Cerebellar cortex (tissue), 1 donor: ENCODE results near the gene DIPK1B.

ENCODE experiments used
- DNase-seq: peaks from one replicate; pipeline ENCODE4 v3.0.0-alpha.2; 2015; ENCODE audit warnings: low spot score

DIPK1B gene

DNA sequence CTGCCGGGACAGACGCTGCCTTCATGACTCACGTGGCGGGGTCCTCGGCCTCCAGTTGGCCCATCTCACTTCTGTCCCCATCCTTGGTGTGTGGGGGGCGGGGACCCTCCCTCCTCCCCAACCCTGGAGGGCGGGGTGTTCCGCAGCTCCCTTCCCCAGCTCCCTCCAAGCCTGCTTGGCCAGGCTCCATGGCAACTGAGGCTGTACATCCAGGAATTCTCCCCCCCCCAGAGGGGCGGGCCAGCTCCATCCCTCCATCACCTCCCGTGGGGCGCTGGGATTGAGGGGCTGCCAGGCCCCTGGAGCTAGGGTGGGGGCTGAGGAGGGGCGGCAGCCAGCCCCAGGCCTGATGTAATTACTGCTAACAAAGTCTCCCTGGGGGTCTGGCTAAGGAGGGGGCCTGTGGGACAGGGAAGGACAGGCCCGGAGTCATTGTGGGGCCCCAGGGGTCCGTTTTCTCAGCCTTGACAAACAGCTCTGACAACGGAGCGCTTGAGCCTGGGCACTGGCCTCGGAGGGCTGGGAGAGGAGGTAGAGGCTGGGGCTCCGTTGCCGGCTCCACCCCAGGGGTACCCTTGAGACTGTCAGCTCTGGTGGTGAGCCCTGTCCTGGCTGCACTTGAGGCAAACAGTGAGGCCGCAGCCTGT, 8.0 kb downstream of the DIPK1B start:
- peak; percentile 71 for DNase-seq

DNA sequence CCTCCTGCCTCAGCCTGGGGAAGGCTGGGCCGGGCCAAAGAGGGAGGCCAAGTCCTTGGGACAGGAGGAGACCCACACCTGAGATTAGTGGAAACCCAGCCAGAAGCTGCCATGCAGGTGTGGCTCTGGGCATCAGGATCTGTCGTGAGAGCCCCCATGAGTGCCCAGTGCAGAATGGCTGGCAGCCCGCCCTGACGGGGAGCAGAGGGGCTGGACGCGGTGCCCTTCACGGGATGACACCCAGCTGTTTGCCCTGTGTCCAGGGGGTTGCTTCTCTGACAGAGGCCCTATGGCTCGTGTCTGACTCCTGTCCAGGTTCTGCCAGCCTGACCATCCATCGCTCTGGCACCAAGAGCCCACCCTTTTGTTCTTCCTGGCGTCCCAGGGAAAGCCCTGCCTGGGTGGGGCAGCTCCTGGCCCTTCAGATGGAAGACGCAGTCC, 8.5 kb downstream of the DIPK1B start:
- DNase-seq: no peak

DNA sequence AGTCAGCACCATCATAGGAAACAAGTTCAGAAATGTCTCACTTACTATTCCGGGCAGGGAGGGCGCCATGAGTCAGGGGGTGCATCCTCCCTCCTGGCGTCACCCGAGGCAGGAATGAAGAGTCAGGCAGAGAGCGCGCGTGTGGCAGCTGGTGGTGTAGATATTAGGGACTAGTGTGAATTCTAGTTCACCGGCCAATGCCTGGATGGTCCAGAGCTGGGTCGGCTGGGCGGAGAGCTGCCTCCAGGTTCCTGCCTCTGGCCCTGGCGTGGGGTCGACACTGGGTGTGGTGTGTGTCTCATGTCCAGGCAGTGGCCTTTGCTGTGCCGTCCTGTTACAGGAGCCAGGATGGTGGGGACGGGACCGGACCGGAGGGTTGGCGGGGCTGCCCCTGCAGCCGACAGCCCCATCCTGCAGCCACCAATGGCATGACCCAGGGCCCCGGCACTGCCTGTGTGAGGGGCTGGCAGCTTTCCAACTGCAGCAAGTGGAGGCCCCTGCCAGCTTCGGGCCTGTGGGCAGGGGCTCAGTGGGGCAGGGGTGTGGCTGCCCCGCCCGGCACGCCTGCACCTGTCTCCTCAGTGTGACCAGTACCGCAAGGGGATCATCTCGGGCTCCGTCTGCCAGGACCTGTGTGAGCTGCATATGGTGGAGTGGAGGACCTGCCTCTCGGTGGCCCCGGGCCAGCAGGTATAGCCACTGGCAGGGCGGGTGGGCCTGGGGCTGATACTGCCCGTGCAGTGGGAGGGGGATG, 9.1 kb downstream of the DIPK1B start:
- peak; percentile 61 for DNase-seq

- DNase-seq: no peak
Measured at GRCh38 chr9:136722093-136722968, 10.0 kb downstream of the DIPK1B start.

- peak; percentile 79 for DNase-seq
Measured at GRCh38 chr9:136722969-136723356, 10.6 kb downstream of the DIPK1B start.

DNA sequence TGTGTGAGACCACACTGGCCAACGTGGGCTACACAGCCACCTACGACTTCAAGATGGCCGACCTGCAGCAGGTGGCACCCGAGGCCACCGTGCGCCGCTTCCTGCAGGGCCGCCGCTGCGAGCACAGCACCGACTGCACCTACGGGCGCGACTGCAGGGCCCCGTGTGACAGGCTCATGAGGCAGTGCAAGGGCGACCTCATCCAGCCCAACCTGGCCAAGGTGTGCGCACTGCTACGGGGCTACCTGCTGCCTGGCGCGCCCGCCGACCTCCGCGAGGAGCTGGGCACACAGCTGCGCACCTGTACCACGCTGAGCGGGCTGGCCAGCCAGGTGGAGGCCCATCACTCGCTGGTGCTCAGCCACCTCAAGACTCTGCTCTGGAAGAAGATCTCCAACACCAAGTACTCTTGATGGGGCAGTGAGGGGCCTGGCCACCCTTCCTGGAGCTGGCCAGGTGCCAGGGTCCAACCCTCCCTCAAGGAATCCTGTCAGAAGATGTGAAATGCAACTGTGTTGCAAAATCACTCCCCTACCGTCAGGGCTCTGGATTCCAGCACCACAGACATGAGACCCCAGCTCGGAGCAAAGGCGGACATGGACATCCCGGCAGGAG, 11.1 kb downstream of the DIPK1B start:
- peak; percentile 63 for DNase-seq

- DNase-seq: no peak
Measured at GRCh38 chr9:136723989-136724388, 11.6 kb downstream of the DIPK1B start.

- no peak for DNase-seq
Measured at GRCh38 chr9:136724772-136725171, 12.4 kb downstream of the DIPK1B start.

DNA sequence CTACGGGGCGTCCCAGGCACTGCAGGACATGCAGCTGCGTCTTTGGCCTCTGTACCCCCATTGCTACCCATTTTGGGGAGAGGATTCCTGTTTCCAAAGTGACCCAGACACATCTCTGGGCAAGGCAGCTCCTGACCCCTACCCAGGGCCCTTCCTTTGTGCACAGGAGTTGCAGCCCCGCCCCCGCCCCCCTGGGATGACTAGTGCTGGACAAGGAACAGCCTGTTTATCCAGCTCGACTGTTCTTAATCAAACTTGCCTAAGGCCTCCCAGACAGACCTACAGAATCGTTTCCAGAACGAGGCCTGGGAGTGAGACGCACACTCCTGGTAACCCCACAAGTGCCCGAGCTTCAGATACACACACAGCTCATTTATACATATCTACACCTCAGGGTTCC, 13.2 kb downstream of the DIPK1B start:
- no peak for DNase-seq

DNA sequence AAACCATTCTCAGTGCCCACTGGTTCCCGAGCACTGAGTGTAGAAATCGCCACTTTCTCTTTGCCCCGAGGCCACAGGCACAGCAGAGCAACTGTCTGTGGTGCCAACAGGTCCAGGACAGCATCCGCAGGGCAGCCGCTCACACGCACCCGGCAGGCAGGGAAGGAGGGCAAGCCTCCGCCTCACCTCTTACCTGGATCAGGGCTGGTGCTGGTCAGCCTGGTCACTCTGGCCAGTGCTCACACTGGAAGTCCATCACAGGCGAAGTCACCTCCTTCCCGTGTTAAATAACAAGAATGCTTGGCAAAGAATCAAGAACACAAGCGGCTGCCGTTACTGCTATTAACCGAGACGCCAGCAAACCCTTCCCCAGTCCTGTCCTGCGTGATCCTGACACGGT, 13.7 kb downstream of the DIPK1B start:
- no peak for DNase-seq

GRCh38 chr9:136726631-136727191, 14.3 kb downstream of the DIPK1B start:
- DNase-seq: peak; percentile 23

DNA sequence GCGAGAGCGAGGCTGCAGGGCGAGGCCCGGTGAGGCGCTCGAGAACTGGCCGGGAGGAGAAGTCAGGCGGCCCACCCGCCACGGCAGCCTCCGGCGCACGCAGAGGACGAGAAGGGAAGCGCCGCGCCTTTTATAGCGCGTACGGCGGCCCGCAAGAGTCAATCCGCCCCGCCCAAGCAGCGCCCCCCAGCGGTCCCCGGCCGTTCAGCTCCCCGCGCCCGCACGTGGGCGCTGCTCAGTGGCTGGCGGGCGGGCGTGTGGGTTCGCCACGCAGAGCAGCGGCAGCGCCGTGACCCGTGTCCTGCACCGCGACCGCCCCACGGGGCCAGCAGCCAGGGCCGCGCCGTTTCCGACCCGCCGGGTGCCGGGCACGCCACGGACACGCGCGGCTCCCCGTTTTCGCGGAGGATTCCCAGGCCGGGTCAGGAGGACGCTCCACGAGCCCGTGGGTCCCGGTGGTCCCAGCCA, 15.7 kb downstream of the DIPK1B start:
- DNase-seq: peak; percentile 74

GRCh38 chr9:136728548-136729123, 16.3 kb downstream of the DIPK1B start:
- peak; percentile 43 for DNase-seq

DNA sequence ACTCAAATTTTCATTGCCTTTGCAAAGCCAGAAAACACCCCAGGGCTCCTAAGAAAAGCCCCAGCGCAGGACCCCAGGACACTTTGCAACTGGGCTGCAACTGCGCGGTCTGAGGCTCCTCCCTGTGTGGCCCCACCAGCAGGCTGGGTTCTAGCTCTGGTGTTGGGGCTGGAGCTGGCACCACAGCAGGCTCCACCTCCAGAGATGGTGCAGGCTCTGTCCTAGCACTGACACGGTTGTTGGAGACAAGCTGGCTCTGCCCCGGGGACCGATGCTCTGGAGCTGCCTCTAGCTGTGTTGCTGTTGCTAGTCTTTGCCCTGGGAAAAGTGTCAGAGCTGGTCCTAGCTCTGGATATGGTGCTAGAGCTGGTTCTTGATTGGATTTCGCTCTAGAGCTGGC, 16.8 kb downstream of the DIPK1B start:
- peak; percentile 26 for DNase-seq

GRCh38 chr9:136729926-136730325, 17.6 kb downstream of the DIPK1B start:
- no peak for DNase-seq

- DNase-seq: no peak
Measured at GRCh38 chr9:136732444-136733178, 20.2 kb downstream of the DIPK1B start.

- no peak for DNase-seq
Measured at GRCh38 chr9:136733611-136734010, 21.2 kb downstream of the DIPK1B start.

DNA sequence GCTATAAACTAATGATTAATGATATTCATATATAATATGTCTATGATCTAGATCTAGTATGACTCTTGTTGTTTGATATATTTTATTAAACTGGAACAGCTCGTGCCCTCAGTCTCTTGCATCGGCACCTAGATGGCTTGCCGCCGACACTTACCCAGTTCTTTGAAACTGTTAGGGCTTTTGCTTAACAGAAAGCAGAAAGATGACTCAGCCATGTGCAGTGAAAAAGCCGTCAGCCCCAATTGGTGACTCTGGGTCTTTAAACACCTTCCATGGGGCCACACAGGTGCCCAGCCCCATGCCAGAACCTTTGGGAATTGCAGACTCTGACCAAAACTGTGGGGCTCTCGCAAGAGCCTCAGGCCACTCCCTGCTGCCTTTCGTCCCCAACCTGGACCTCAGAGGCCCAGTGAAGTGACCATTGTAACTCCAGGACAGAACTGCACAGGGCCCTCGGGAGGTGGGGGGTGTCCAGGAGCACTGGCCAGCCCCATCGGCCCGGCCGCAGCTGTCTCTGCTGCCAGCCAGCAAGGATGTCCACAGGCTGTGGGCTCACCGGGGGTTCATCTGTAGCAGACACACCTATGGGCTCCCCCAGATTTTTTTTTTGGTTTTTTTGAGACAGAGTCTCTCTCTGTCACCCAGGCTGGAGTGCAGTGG, 22.6 kb downstream of the DIPK1B start:
- no peak for DNase-seq

DNA sequence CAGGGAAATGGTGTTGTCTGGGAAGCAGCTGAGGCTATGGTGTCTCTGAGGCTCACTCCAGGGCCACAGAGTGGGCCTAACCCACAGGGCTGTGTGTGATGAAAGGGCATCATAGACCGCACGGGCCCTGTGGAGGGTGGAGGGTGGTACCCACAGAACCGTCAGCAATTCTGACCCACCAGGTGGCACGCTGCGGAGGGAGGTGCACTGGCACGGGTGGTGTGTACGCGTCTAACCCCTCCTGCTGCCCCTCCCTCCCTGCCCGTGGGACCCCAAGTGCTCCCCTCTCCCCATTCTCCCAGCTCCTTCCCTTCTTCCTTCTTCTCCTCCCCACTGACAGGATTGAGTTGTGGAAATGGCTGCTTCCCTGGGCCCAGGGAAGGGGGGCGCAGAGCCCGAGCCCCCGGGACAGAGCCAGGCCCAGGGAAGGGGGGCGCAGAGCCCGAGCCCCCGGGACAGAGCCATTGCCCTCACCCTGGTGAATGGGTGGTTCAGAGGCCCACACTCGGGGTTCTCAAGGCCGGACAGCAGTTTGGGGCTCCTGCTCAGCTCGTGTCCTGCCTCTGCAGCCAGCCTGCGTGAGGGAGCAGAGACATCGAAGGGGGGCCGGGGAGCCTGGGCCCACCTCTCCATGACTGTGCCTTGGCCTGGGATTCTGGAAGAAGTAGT, 23.6 kb downstream of the DIPK1B start:
- no peak for DNase-seq

DNA sequence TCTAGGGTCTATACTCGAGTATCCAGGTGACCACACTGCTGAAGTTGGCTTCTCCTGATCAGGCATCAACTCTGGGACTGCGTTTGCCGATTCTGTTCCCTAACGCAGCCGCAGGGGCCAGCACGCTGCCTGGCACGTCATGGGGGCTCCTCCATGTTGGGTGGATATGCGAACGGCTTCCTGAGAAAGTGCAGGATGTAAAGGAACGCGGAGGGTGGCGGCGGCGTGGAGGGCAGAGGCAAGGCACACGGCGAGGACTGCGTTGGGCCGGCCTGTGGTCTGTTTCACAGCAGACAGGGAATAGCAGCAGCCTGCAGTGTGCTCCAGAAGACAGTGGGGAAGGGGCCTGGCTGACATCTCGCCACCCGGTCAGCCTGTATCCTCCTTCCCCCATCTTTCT, 26.6 kb downstream of the DIPK1B start:
- DNase-seq: no peak
